HCT116 (cell line): ENCODE measurements around the gene TRRAP. TPM values are rescaled to one million over a fixed set of nuclear protein-coding genes. Genes with fewer than 3 reads are reported as not detected.

Experiments
- ATAC-seq: fragments of 200-7000 bp; cut with Tn5 transposase; 2 replicates; pipeline ENCODE4 v1.9.1; 2020; ENCODE audit warnings: mild to moderate bottlenecking, moderate library complexity
- BruUV-seq: library from RNA; stranded (reverse); fragments of 400-500 nt; replicated peaks from 2 replicates; lab custom pipeline; 2021; lab: Mats Ljungman, UMichigan
- CTCF ChIA-PET: fragments of 300-600 bp; sonication (Branson Sonifier 250); formaldehyde crosslinking; loops from one replicate; lab custom pipeline; 2021; ENCODE audit warnings: antibody characterized with exemption; lab: Charles Lee
- POLR2A ChIA-PET: fragments of 300-600, 350-600 bp; sonication (Branson Sonifier 250); formaldehyde crosslinking; loops from one replicate; lab custom pipeline; 2021; ENCODE audit warnings: antibody characterized with exemption; lab: Charles Lee
- RAD21 ChIA-PET, 2 experiments: fragments of 300-600 bp; sonication (Branson Sonifier 250); formaldehyde crosslinking; loops; one replicate each; lab custom pipeline; 2023; ENCODE audit warnings: low total read pairs in 2 of 2; ENCODE audit not compliant: uncharacterized antibody in 2 of 2, unreplicated experiment in 2 of 2, low non-redundant PET in 1 of 2; lab: Charles Lee
- DNase-seq: peaks from one replicate; pipeline ENCODE4 v3.0.0-alpha.2; 2010; ENCODE audit warnings: low read depth, low spot score
- H2AFZ ChIP-seq: fragments of 200-600 bp; shearing (Covaris generic), sonication (generic); 2 replicates; pipeline ENCODE4 v1.6.1; 2017; ENCODE audit warnings: low read depth, mixed run types, mixed read lengths, antibody characterized with exemption, low read length; ENCODE audit not compliant: poor library complexity, severe bottlenecking
- H3K27ac ChIP-seq: 2 replicates; pipeline ENCODE4 v1.5.1; 2012; ENCODE audit warnings: low read depth, low read length
- H3K27me3 ChIP-seq: fragments of 200-600 bp; sonication (generic); 2 replicates; pipeline ENCODE4 v1.6.1; 2016; ENCODE audit warnings: mixed run types, low read length, mixed read lengths; ENCODE audit not compliant: insufficient read depth
- H3K36me3 ChIP-seq, 2 experiments: fragments of 200-500 bp in 1 of 2; fragments of 200-600 bp in 1 of 2; sonication (Bioruptor generic) in 1 of 2; sonication (generic) in 1 of 2; 2 replicates each; pipeline versions ENCODE4 v1.5.1 to v1.6.1; 2014 to 2016; ENCODE audit warnings: low read length in 2 of 2, inconsistent platforms in 1 of 2, mixed read lengths in 1 of 2, mixed run types in 1 of 2; ENCODE audit not compliant: insufficient read depth in 2 of 2, control insufficient read depth in 1 of 2
- H3K4me1 ChIP-seq, 2 experiments: fragments of 200-600 bp in 1 of 2; sonication (generic) in 1 of 2; 2 replicates each; pipeline versions ENCODE4 v1.5.1 to v1.6.1; 2012 to 2017; ENCODE audit warnings: low read length in 2 of 2, inconsistent platforms in 1 of 2, mild to moderate bottlenecking in 1 of 2, mixed read lengths in 1 of 2, mixed run types in 1 of 2, moderate library complexity in 1 of 2; ENCODE audit not compliant: insufficient read depth in 2 of 2, control insufficient read depth in 1 of 2
- H3K4me2 ChIP-seq: fragments of 200-600 bp; sonication (generic); 2 replicates; pipeline ENCODE4 v1.6.1; 2017; ENCODE audit warnings: mixed run types, low read length, mixed read lengths
- H3K4me3 ChIP-seq, 2 experiments: fragments of 200-600 bp in 1 of 2; sonication (generic) in 1 of 2; replicated peaks in 1 of 2; 2 replicates each; pipeline ENCODE4 v1.5.1; 2011 to 2016; ENCODE audit warnings: low read length in 2 of 2, control low read depth in 1 of 2, low read depth in 1 of 2, mild to moderate bottlenecking in 1 of 2, mixed read lengths in 1 of 2, mixed run types in 1 of 2
- H3K79me2 ChIP-seq: fragments of 200-600 bp; sonication (generic); 2 replicates; pipeline ENCODE4 v1.6.1; 2017; ENCODE audit warnings: mild to moderate bottlenecking, mixed run types, low read length, moderate library complexity, mixed read lengths; ENCODE audit not compliant: insufficient read depth
- H3K9ac ChIP-seq: fragments of 200-600 bp; sonication (generic); 2 replicates; pipeline ENCODE4 v1.6.1; 2016; ENCODE audit warnings: low read length, mixed read lengths
- H3K9me2 ChIP-seq: fragments of 200-600 bp; sonication (generic), shearing (Covaris generic); 2 replicates; pipeline ENCODE4 v1.6.1; 2017; ENCODE audit warnings: mixed run types, mild to moderate bottlenecking, moderate library complexity; ENCODE audit not compliant: insufficient read depth
- H3K9me3 ChIP-seq, 2 experiments: fragments of 200-500 bp in 1 of 2; fragments of 200-600 bp in 1 of 2; sonication (Bioruptor generic) in 1 of 2; sonication (generic) in 1 of 2; 2 replicates each; pipeline ENCODE4 v1.6.1; 2014 to 2017; ENCODE audit warnings: low read length in 2 of 2, mixed read lengths in 2 of 2, inconsistent platforms in 1 of 2, low read depth in 1 of 2, mild to moderate bottlenecking in 1 of 2, mixed run types in 1 of 2, moderate library complexity in 1 of 2; ENCODE audit not compliant: control insufficient read depth in 1 of 2, insufficient read depth in 1 of 2
- H4K20me1 ChIP-seq: fragments of 200-600 bp; sonication (generic), shearing (Covaris generic); 2 replicates; pipeline ENCODE4 v1.6.1; 2017; ENCODE audit warnings: mixed run types, mild to moderate bottlenecking, moderate library complexity; ENCODE audit not compliant: insufficient read depth
- ATF3 ChIP-seq: IDR thresholded peaks from 2 replicates; pipeline ENCODE4 v1.6.1; 2012
- EGR1 ChIP-seq: IDR thresholded peaks from 2 replicates; pipeline ENCODE4 v1.6.1; 2012; ENCODE audit warnings: low read depth
- ELF1 ChIP-seq: IDR thresholded peaks from 2 replicates; pipeline ENCODE4 v1.6.1; 2012; ENCODE audit warnings: low read depth, borderline replicate concordance
- EZH2 ChIP-seq: fragments of 200-600 bp; sonication (generic); IDR thresholded peaks from 2 replicates; pipeline ENCODE4 v1.6.1; 2017; ENCODE audit warnings: antibody characterized with exemption, mixed run types
- EZH2phosphoT487 ChIP-seq: fragments of 200-600 bp; IDR thresholded peaks from 2 replicates; pipeline ENCODE4 v1.6.1; 2018; ENCODE audit warnings: antibody characterized with exemption, borderline replicate concordance
- FOSL1 ChIP-seq: IDR thresholded peaks from 2 replicates; pipeline ENCODE4 v1.6.1; 2012; ENCODE audit warnings: low read depth
- JUND ChIP-seq: IDR thresholded peaks from 2 replicates; pipeline ENCODE4 v1.6.1; 2012
- POLR2AphosphoS5 ChIP-seq: IDR thresholded peaks from 2 replicates; pipeline ENCODE4 v1.6.1; 2011; ENCODE audit warnings: mild to moderate bottlenecking, low read depth, low read length, moderate library complexity
- RAD21 ChIP-seq: IDR thresholded peaks from 2 replicates; pipeline ENCODE4 v1.6.1; 2012; ENCODE audit warnings: low read depth, mild to moderate bottlenecking
- SIN3A ChIP-seq: IDR thresholded peaks from 2 replicates; pipeline ENCODE4 v1.6.1; 2012; ENCODE audit warnings: low read depth
- SRF ChIP-seq: IDR thresholded peaks from 2 replicates; pipeline ENCODE4 v1.6.1; 2012; ENCODE audit warnings: low read depth
- TCF7L2 ChIP-seq: IDR thresholded peaks from 2 replicates; pipeline ENCODE4 v1.7.0; 2011; ENCODE audit warnings: borderline replicate concordance, inconsistent platforms; ENCODE audit not compliant: insufficient read depth, insufficient read length; ENCODE audit errors: extremely low read depth
- YY1 ChIP-seq: IDR thresholded peaks from 2 replicates; pipeline ENCODE4 v1.6.1; 2011; ENCODE audit warnings: low read length, low read depth, moderate library complexity, mild to moderate bottlenecking; ENCODE audit not compliant: insufficient replicate concordance; ENCODE audit errors: extremely low read depth
- ZBTB33 ChIP-seq: IDR thresholded peaks from 2 replicates; pipeline ENCODE4 v1.6.1; 2011; ENCODE audit warnings: mild to moderate bottlenecking, low read length, moderate library complexity; ENCODE audit not compliant: insufficient replicate concordance; ENCODE audit errors: extremely low read depth
- ZFX ChIP-seq: fragments of 450-650 bp; IDR thresholded peaks from 2 replicates; pipeline ENCODE4 v1.6.1; 2017
- intact Hi-C: fragments of 100-400 bp; cut with micrococcal nuclease; formaldehyde crosslinking; loops from 2 replicates; pipeline ENCODE4 v1.10.0; 2022
- total RNA-seq: library from RNA; stranded (reverse); gene quantifications from one replicate; pipeline ENCODE4 v1.2.1, GENCODE V29; 2021; ENCODE audit not compliant: unreplicated experiment
- TF ChIP-seq, protein P1 (sequence below): IDR thresholded peaks from 2 replicates; pipeline ENCODE4 v1.6.1; 2012

Gene TRRAP
- total RNA-seq, 1 experiment from 2014 or later: 44.5 TPM

DNA sequence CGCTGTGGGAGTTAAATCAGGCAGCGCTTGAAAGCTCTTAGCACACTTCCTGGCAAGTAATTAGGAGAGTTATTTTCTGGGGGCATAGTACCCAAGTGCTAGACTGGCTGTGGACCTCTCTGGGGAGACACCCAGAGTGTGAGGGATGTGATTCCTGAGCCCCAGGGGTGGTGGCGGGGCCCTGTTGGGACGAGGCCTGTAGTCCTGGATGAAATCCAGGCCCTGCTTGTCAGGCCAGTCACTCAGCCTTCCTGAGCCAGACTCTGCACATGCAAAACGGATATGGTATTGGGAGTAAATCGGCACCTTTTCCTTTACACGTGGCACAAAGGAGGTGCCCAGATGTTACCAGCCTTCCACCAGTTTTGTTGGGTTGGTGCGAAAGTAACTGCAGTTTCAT is 31.2 kb downstream of the TRRAP start (continued):
- TF ChIP-seq, protein P1, sequence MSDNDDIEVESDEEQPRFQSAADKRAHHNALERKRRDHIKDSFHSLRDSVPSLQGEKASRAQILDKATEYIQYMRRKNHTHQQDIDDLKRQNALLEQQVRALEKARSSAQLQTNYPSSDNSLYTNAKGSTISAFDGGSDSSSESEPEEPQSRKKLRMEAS: no peak
- TF ChIP-seq ATF3 (no peak), SIN3A (no peak)

DNA sequence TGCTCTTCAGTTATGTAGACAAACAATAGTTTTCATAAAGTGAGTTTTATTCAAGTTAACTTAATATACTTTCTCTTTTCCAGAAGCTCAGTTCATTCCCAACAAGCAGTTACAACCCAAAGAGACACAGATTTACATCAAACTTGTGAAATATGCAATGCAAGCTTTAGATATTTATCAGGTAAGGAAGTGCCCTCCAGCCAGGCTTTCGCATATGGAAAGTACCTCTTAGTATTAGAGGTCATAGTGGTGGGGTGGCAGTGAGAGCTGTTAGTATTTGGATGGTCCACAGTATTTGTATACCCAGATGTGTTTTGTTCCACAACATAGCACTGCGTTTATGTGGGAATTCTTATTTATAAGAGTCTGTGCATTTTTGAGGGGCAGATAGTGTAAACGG is 32.1 kb downstream of the TRRAP start:
- Histone ChIP-seq H3K9me2 (no peaks in the 10 kb centered on the region), H3K4me3 (no peak overlapping the region), H3K27ac (no peak overlapping the region), H3K36me3 (peaks cover 42 to 68% of the 10 kb centered on the region in 2 experiments)
- ChIA-PET RAD21 (no interaction called here), POLR2A (no interaction called here)
- no peak for ATAC-seq
- TF ChIP-seq ZFX: no peak
- TF ChIP-seq SIN3A: no peak
- TF ChIP-seq SRF: no peak
- no peak for TF ChIP-seq RAD21
- TF ChIP-seq JUND: no peak
- no peak for TF ChIP-seq TCF7L2
- no peak for TF ChIP-seq EZH2
- no peak for TF ChIP-seq EGR1
- no peak for TF ChIP-seq ZBTB33
- no peak for TF ChIP-seq YY1
- TF ChIP-seq FOSL1: no peak
- no peak for TF ChIP-seq POLR2AphosphoS5
- no peak for TF ChIP-seq ELF1
- TF ChIP-seq EZH2phosphoT487: no peak
- TF ChIP-seq, all 23 proteins: peak for 0
- Histone ChIP-seq H3K79me2 (no peaks in the 10 kb centered on the region), H3K9ac (no peak overlapping the region), H4K20me1 (no peaks in the 10 kb centered on the region), H3K4me2 (no peak overlapping the region), H3K9me3 (no peaks in the 10 kb centered on the region), H3K27me3 (no peaks in the 10 kb centered on the region), H2AFZ (no peak overlapping the region), H3K4me1 (no peaks in the 10 kb centered on the region)
- CTCF ChIA-PET: no interaction called here
- no TSS peak for BruUV-seq
- no peak for DNase-seq
- intact Hi-C loops: no loop called here
